Tibial artery (tissue), 4 donors: ENCODE measurements around the gene TNFAIP8L3.
"Not testable (repeated sequence)": the region's sequence is repeated elsewhere in the genome, so short reads cannot be mapped to it uniquely, and the experiment has no call there.

Experiments used
- DNase-seq, 2 donors: peaks; one replicate each; pipeline ENCODE4 v3.0.0-alpha.2; 2019
- H3K27ac ChIP-seq, 2 donors: fragments of 200-600 bp; sonication (generic) in 1 of 2; 1 replicate in 1 of 2; 2 replicates in 1 of 2; pipeline ENCODE4 v1.5.1; 2018 to 2019; ENCODE audit warnings: mild to moderate bottlenecking in 1 of 2
- H3K27me3 ChIP-seq, 2 donors: fragments of 200-600 bp; sonication (generic) in 1 of 2; one replicate each; pipeline versions ENCODE4 v1.5.1 to v1.6.0; 2016 to 2019
- H3K36me3 ChIP-seq, 3 donors: fragments of 200-600 bp; sonication (generic) in 2 of 3; one replicate each; pipeline ENCODE4 v1.5.1; 2016 to 2019; ENCODE audit warnings: mild to moderate bottlenecking in 2 of 3
- H3K4me1 ChIP-seq, 4 donors: fragments of 200-600 bp; sonication (generic) in 2 of 4; 1 replicate in 3 of 4; 2 replicates in 1 of 4; pipeline ENCODE4 v1.5.1; 2016 to 2019
- H3K4me3 ChIP-seq, 2 donors: fragments of 200-600 bp; sonication (generic) in 1 of 2; 1 replicate in 1 of 2; 2 replicates in 1 of 2; pipeline ENCODE4 v1.5.1; 2018 to 2019; ENCODE audit warnings: mild to moderate bottlenecking in 2 of 2
- H3K9me3 ChIP-seq, 3 donors: fragments of 200-600 bp; sonication (generic) in 1 of 3; one replicate each; pipeline ENCODE4 v1.5.1; 2016 to 2019
- CTCF ChIP-seq, 2 experiments: fragments of 200-600 bp in 1 of 2; fragments of 450-650 bp in 1 of 2; IDR thresholded peaks; one replicate each; pipeline ENCODE4 v1.5.1; 2017 to 2019; ENCODE audit warnings: antibody characterized with exemption in 2 of 2, mild to moderate bottlenecking in 1 of 2, moderate library complexity in 1 of 2
- intact Hi-C: fragments of 100-400 bp; cut with DNase I; formaldehyde crosslinking; loops from one replicate; pipeline ENCODE4 v1.15.0; 2023; ENCODE audit warnings: low total_unique reads

Gene TNFAIP8L3

DNA sequence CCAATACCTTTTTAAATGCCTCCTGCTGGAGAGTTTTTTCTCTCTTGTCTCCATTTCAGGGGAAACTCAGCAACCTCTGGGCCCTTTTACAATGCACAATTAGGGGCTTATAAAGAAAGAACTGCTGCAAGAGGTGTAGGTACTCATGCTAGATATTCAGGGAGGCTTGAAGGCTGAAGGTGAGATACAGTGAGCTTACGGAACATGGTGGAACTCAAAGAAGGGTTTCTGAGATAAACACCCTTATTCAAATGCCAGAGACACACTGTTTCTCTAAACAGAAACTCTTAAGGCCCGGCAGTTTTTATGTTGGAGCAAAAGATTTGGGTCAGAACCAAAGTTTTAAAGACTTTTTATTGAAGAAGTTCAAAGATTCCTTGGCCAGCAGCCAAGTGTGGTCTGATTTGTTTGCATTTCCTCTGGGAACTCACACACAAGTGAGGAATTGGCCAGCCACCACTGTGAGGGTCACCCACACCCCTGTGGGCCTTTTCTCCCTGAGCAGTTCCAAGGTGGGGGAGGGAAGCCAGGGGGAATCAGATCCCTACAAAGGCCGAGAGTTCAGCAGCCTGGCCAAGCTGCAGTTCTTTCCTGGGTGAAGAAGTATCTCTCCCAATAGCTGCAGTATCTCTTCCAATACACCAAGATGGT lies 47.8 kb downstream of the TNFAIP8L3 start:
- no peak for DNase-seq
- Histone ChIP-seq H3K36me3 (no peaks in the 10 kb centered on the region), H3K27ac (peak overlapping the region; percentile 47 to 57), H3K4me1 (peaks cover 0 to 30% (median 16%) of the 10 kb centered on the region in 4 donors), H3K9me3 (no peaks in the 10 kb centered on the region), H3K4me3 (no peak overlapping the region), H3K27me3 (no peaks in the 10 kb centered on the region)
- intact Hi-C loops = no loop called here
- no peak for TF ChIP-seq CTCF (IDR thresholded peaks at IDR 0.05)

GRCh38 chr15:51046016-51046415 lies 48.7 kb downstream of the TNFAIP8L3 start:
- intact Hi-C loops = no loop called here
- H3K9me3 ChIP-seq = no peaks in the 10 kb centered on the region

DNA sequence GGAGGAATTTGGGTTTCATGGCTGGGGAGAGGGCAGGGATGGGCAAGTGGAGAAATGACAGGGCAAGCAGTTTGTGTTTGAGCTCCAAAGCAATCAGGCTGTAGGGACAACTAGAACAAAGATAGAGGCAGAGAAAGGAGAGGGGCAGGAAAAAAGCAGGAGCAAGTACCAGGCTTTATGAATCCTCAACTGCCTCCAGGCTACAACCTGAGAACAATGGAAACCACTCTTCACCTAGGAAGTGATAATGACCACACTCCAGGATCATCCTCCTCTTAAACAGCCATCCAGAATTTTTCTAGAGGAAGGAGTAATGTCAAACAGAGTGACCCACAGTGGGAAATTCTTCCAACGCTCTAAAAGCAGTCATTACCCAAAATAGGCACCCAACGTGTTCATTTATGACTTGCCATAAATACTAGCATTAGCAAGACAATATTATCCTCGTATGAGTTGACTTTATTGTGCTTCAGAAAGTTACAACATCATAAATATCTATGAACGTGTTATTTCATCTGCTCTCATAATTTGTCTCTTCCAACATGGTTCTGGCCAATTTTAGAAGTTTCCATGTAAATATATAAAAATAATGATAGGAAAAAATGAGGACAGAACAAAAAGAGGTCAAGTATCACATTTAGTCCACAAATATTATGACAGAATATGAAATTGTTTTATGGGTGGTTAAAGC lies 50.5 kb downstream of the TNFAIP8L3 start:
- DNase-seq = no peak
- Histone ChIP-seq H3K4me1 (peaks cover 0 to 23% (median 9%) of the 10 kb centered on the region in 4 donors), H3K27ac (peak overlapping the region in 1 of 2 donors; percentile 33), H3K9me3 (no peaks in the 10 kb centered on the region), H3K27me3 (no peaks in the 10 kb centered on the region), H3K4me3 (no peak overlapping the region), H3K36me3 (no peaks in the 10 kb centered on the region)
- intact Hi-C loops = no loop called here
- no peak for TF ChIP-seq CTCF (IDR thresholded peaks at IDR 0.05)

More at GRCh38 chr15:51046016-51046415, 48.7 kb downstream of the TNFAIP8L3 start:
- Histone ChIP-seq H3K36me3 (no peaks in the 10 kb centered on the region), H3K4me1 (peaks cover 0 to 23% (median 9%) of the 10 kb centered on the region in 4 donors), H3K4me3 (no peak overlapping the region), H3K27ac (peak overlapping the region in 1 of 2 donors; percentile 47), H3K27me3 (no peaks in the 10 kb centered on the region)
- no peak for DNase-seq
- TF ChIP-seq CTCF (IDR thresholded peaks at IDR 0.05) = no peak

DNA sequence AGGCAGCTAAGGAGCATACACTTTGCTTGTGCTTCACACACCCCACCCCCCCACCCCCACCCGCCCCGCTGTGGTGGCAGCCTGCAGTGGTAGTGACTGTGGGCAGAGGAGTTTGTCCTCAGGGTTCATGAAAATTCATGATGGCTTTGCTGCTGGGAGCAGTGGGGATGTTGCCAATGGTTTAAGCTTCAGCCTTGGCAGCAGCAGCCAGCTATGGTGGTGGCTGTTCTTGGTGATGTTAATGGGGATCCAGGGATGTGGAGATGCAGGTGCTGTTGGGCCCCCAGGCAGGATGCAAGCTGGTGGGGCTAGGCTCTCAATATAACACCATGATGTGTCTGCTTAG lies 55.8 kb downstream of the TNFAIP8L3 start:
- DNase-seq = no peak
- Histone ChIP-seq H3K9me3 (no peaks in the 10 kb centered on the region), H3K36me3 (no peaks in the 10 kb centered on the region), H3K27ac (no peak overlapping the region), H3K4me3 (no peak overlapping the region), H3K4me1 (peaks cover 0 to 2% (median 0%) of the 10 kb centered on the region in 4 donors), H3K27me3 (no peaks in the 10 kb centered on the region)
- no peak for TF ChIP-seq CTCF (IDR thresholded peaks at IDR 0.05)
- intact Hi-C loops = no loop called here

DNA sequence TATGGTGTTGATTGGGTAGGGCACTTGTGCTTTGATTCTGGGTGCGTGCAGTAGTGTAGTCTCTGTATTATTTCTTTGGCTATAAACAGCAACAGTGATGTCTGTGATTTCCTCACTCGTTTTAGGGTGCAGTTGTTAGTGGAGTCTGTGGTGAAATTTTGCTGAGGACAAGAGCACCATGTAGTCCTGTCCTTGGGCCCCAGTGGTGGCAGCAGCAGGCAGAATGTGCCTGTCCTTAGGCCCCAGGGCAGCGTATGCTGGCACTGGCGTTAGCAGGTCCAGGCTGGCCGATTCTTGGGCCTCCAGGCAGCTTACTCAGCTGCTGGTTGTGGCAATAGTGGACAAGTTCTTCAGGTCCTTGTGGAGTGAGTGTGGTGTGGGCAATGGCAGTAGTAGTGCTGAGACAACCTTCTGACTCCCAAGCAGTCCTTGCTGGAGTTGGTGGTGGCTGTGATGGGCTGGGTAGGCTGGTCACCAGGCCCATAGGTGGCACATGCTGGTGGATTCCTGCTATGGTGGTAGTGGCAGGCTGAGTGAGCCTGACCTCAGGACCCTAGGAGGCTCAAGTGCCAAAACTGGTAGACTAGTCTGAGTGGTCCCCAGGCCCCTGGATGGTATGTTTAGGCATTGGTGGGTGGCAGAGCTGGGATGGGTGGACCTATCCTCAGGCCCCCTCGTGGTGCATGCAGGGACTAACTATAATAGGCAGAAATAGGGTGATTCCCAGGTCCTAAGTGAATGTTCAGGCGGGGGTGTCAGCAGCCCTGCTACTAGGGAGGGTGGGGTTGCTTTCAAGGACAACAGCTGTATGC lies 56.3 kb downstream of the TNFAIP8L3 start:
- TF ChIP-seq CTCF (IDR thresholded peaks at IDR 0.05) = no peak
- Histone ChIP-seq H3K4me1 (no peaks in the 10 kb centered on the region), H3K27ac (no peak overlapping the region), H3K27me3 (no peaks in the 10 kb centered on the region), H3K9me3 (no peaks in the 10 kb centered on the region), H3K4me3 (no peak overlapping the region), H3K36me3 (no peaks in the 10 kb centered on the region)
- intact Hi-C loops = no loop called here
- DNase-seq = no peak

DNA sequence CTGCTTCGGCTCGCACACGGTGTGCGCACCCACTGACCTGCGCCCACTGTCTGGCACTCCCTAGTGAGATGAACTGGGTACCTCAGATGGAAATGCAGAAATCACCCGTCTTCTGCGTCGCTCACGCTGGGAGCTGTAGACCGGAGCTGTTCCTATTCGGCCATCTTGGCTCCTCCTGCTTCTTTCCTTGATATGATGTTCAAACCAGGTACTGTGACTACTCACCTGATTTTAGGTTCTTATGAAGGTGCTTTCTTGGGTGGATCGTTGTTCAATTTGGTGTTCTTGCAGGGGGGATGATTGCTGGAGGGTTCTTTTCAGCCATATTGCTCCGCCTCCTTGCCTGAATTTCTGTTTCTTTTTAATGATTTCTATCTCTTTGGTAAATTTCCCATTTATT lies 57.2 kb downstream of the TNFAIP8L3 start:
- H3K27ac ChIP-seq, DNase-seq, H3K27me3 ChIP-seq, intact Hi-C loops, H3K36me3 ChIP-seq, H3K4me1 ChIP-seq, H3K4me3 ChIP-seq, H3K9me3 ChIP-seq: not testable (repeated sequence)
